HG02571 (cell line): ENCODE data around the gene PTPN13.

Experiments
- ATAC-seq: cut with Tn5 transposase; IDR thresholded peaks from one replicate; pipeline ENCODE4 v1.9.1; 2021; ENCODE audit warnings: mild to moderate bottlenecking, moderate library complexity; ENCODE audit not compliant: unreplicated experiment

Gene PTPN13

DNA sequence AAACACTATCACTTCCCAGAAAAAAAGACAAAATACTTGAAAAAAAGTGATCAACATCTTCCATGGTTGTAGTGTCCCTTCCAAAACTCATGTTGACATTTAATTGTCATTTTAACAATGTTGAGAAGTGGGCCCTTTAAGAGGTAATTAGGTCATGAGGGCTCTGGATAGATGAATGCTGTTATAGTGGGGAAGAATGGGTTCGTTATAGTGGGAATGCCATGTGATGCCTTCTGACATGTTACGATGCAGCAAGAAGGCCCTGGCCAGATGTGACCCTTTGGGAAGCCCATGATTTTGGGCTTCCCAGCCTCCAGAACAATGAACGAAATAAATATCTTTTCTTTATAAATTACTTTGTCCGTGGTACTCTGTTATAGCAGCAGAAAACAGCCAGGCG, 259.1 kb downstream of the PTPN13 start:
- ATAC-seq, result no peak

GRCh38 chr4:86855572-86855971, 261.5 kb downstream of the PTPN13 start:
- no peak for ATAC-seq

DNA sequence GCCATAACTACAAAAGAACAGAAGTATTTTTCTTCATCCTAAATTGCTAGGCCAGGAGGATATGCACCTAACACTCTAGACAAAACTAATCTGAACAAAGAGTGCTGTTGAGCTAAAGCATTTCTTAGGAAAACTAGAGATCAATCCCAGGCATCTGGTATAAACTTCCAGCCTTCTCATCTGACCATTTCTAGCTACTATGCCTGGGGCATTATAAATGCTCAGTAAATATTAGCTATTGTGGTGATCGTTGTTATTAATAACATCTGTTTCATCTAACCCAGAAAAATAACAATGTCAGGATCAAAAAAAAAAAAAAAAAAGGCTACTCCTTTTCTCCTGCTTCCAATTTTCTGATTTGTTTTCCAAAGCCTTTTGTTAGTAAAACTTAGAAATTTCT, 262.8 kb downstream of the PTPN13 start:
- ATAC-seq, result no peak

GRCh38 chr4:86857341-86858052, 263.4 kb downstream of the PTPN13 start:
- ATAC-seq, result no peak
